Activated CD4-positive, alpha-beta T cell treated with anti-CD3 and anti-CD28 coated beads, Interleukin-2, amount 50 U/mL, for 16 hours (primary cell): ENCODE data around the gene KLHL15.
A peak's percentile ranks its signal among the peaks of the same experiment; 100 is the strongest.
"Not testable (repeated sequence)": the region's sequence is repeated elsewhere in the genome, so short reads cannot be mapped to it uniquely, and the experiment has no call there.

Experiments
- DNase-seq: peaks from one replicate; pipeline ENCODE4 v3.0.0-alpha.2; 2020

Gene KLHL15

GRCh38 chrX:24017674-24018073, 9.3 kb downstream of the KLHL15 start:
- DNase-seq = no peak

GRCh38 chrX:24014388-24015018, 12.5 kb downstream of the KLHL15 start:
- DNase-seq = peak; percentile 42

GRCh38 chrX:24012266-24012665, 14.7 kb downstream of the KLHL15 start:
- no peak for DNase-seq

GRCh38 chrX:24005867-24006266, 21.1 kb downstream of the KLHL15 start:
- DNase-seq = no peak

- DNase-seq = no peak
These were observed 22.0 kb downstream of the KLHL15 start for GRCh38 chrX:24005028-24005427.

- no peak for DNase-seq
These were observed 24.2 kb downstream of the KLHL15 start for GRCh38 chrX:24002792-24003191.

GRCh38 chrX:24002167-24002566, 24.8 kb downstream of the KLHL15 start:
- DNase-seq = no peak

GRCh38 chrX:23999671-24000070, 27.3 kb downstream of the KLHL15 start:
- DNase-seq = no peak

GRCh38 chrX:23993012-23993633, 33.9 kb downstream of the KLHL15 start:
- DNase-seq = peak; percentile 16

- no peak for DNase-seq
These were observed 34.6 kb downstream of the KLHL15 start for GRCh38 chrX:23992431-23992830.

GRCh38 chrX:23990455-23990854, 36.5 kb downstream of the KLHL15 start:
- no peak for DNase-seq

- DNase-seq = no peak
These were observed 37.3 kb downstream of the KLHL15 start for GRCh38 chrX:23989689-23990088.

GRCh38 chrX:23982891-23983290, 44.1 kb downstream of the KLHL15 start:
- no peak for DNase-seq

GRCh38 chrX:23981711-23982110, 45.3 kb downstream of the KLHL15 start:
- no peak for DNase-seq

GRCh38 chrX:23981222-23981621, 45.8 kb downstream of the KLHL15 start:
- no peak for DNase-seq

GRCh38 chrX:23980011-23980441, 47.0 kb downstream of the KLHL15 start:
- DNase-seq = no peak

- DNase-seq = no peak
These were observed 48.5 kb downstream of the KLHL15 start for GRCh38 chrX:23978491-23978890.

- DNase-seq = not testable (repeated sequence)
These were observed 61.4 kb downstream of the KLHL15 start for GRCh38 chrX:23965630-23966029.

- no peak for DNase-seq
These were observed 62.8 kb downstream of the KLHL15 start for GRCh38 chrX:23964191-23964590.

- no peak for DNase-seq
These were observed 67.2 kb downstream of the KLHL15 start for GRCh38 chrX:23959781-23960180.

- DNase-seq = no peak
These were observed 72.6 kb downstream of the KLHL15 start for GRCh38 chrX:23954396-23954795.

- DNase-seq = peak; percentile 7
These were observed 73.1 kb downstream of the KLHL15 start for GRCh38 chrX:23953908-23954269.

- peak; percentile 71 for DNase-seq
These were observed 73.7 kb downstream of the KLHL15 start for GRCh38 chrX:23952984-23953907.

GRCh38 chrX:23952391-23952790, 74.6 kb downstream of the KLHL15 start:
- DNase-seq = no peak
